ENCODE measurements around the gene KLHL14. TPM values are rescaled to one million over a fixed set of nuclear protein-coding genes. Genes with fewer than 3 reads are reported as not detected.

Gene KLHL14
- total RNA-seq, 4 donors from 2014 or later, result 18.9 to 36.5 (median 29.3) TPM

DNA sequence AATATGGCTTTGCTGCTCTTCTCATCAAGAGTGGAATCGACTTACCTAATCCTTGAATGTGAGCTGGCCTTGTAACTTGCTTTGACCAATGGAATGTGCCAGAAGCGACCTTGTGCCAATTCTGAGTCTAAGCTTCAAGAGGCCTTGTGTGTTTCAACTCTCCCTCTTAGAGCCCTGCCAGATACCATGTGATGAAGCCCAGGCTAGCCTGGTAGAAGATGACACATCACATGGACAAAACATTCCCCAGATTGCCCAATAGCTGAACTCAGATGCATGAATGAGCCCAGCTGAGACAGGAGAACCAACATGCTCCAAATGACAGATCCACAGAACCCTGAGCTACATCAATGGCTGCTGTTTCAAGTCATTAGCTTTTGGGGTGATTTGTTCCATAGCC, 4.2 kb upstream of the KLHL14 start:
- peak overlapping the region; percentile 53 to 75 (median 74) for H3K27ac ChIP-seq
- WGBS, 2 donors, result 42 to 53% methylated on average over 2 of the region's 2 CpGs
- no peaks in the 10 kb centered on the region for H3K9me3 ChIP-seq
- DNase-seq, result peak; percentile 67 to 74
- no peaks in the 10 kb centered on the region for H3K27me3 ChIP-seq
- H3K4me1 ChIP-seq, result peaks cover 23 to 31% of the 10 kb centered on the region in 2 donors
- no peak overlapping the region for H3K4me3 ChIP-seq (replicated peaks in 1 of 3)
- no peaks in the 10 kb centered on the region for H3K36me3 ChIP-seq
- intact Hi-C loops (cut with DNase I), result no loop called here
- TF ChIP-seq, protein P1, sequence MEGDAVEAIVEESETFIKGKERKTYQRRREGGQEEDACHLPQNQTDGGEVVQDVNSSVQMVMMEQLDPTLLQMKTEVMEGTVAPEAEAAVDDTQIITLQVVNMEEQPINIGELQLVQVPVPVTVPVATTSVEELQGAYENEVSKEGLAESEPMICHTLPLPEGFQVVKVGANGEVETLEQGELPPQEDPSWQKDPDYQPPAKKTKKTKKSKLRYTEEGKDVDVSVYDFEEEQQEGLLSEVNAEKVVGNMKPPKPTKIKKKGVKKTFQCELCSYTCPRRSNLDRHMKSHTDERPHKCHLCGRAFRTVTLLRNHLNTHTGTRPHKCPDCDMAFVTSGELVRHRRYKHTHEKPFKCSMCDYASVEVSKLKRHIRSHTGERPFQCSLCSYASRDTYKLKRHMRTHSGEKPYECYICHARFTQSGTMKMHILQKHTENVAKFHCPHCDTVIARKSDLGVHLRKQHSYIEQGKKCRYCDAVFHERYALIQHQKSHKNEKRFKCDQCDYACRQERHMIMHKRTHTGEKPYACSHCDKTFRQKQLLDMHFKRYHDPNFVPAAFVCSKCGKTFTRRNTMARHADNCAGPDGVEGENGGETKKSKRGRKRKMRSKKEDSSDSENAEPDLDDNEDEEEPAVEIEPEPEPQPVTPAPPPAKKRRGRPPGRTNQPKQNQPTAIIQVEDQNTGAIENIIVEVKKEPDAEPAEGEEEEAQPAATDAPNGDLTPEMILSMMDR (IDR thresholded peaks at IDR 0.05), result no peak
- TF ChIP-seq POLR2A (IDR thresholded peaks at IDR 0.05), result no peak

DNA sequence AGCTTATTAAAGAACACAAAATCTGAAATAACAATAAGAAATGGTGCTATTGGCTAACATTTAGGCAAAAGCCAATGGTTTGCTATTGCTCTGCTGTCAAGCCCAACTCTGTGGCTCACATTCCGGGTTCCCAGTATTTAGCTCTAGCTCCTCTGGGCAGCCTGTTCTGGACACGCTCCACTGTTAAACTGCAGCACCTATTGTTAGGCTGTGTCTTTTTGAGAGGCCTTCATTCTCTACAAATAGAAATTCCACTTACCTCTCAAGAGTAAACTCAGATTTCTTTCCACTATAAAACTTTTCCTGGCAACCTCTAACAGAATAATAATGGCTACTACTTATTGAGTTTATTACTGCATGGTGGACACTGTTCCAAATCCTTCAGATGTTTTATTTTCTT, 3.7 kb upstream of the KLHL14 start:
- peak in 1 of 2 donors; percentile 63 for TF ChIP-seq POLR2A (IDR thresholded peaks at IDR 0.05)
- TF ChIP-seq, protein P1 (IDR thresholded peaks at IDR 0.05), result peak in 1 of 6 experiments; percentile 4
- intact Hi-C loops (cut with DNase I), result no loop called here
- Histone ChIP-seq H3K9me3 (no peaks in the 10 kb centered on the region), H3K27me3 (no peaks in the 10 kb centered on the region), H3K4me3 (replicated peaks in 1 of 3) (no peak overlapping the region), H3K36me3 (no peaks in the 10 kb centered on the region), H3K4me1 (peaks cover 23 to 31% of the 10 kb centered on the region in 2 donors), H3K27ac (peak overlapping the region; percentile 74 to 80 (median 75))
- 28 to 44% methylated on average over 2 of the region's 2 CpGs for WGBS, 2 donors
- peak; percentile 78 to 82 for DNase-seq

- Histone ChIP-seq H3K9me3 (no peaks in the 10 kb centered on the region), H3K27ac (peak overlapping the region; percentile 74 to 80 (median 75)), H3K4me3 (replicated peaks in 1 of 3) (no peak overlapping the region), H3K4me1 (peaks cover 27 to 31% of the 10 kb centered on the region in 2 donors), H3K36me3 (no peaks in the 10 kb centered on the region), H3K27me3 (no peaks in the 10 kb centered on the region)
- TF ChIP-seq POLR2A (IDR thresholded peaks at IDR 0.05), result no peak
- TF ChIP-seq, protein P1 (IDR thresholded peaks at IDR 0.05), result no peak
- no peak for DNase-seq
- 76 to 78% methylated on average over 6 of the region's 6 CpGs for WGBS, 2 donors
- intact Hi-C loops (cut with DNase I), result no loop called here
These were observed 2.8 kb upstream of the KLHL14 start for GRCh38 chr18:32775628-32776027.

- H3K27me3 ChIP-seq, result no peaks in the 10 kb centered on the region
These were observed 524 bp upstream of the KLHL14 start for GRCh38 chr18:32773382-32773712.

GRCh38 chr18:32771871-32772580, 797 bp downstream of the KLHL14 start:
- WGBS, 2 donors, result 2% methylated on average over 20 to 26 of the region's 50 CpGs
- peak overlapping the region; percentile 89 to 96 (median 92) for H3K27ac ChIP-seq
- TF ChIP-seq, protein P1 (IDR thresholded peaks at IDR 0.05), result no peak
- TF ChIP-seq POLR2A (IDR thresholded peaks at IDR 0.05), result peak in 1 of 2 donors; percentile 56
- no peaks in the 10 kb centered on the region for H3K9me3 ChIP-seq
- H3K4me3 ChIP-seq (replicated peaks in 1 of 3), result peak overlapping the region; percentile 13 to 69 (median 61)
- intact Hi-C loops (cut with DNase I), result no loop called here
- H3K36me3 ChIP-seq, result no peaks in the 10 kb centered on the region
- H3K4me1 ChIP-seq, result peaks cover 37 to 39% of the 10 kb centered on the region in 2 donors
- DNase-seq, result peak; percentile 71 to 73
- H3K27me3 ChIP-seq, result no peaks in the 10 kb centered on the region

More at GRCh38 chr18:32773382-32773712, 524 bp upstream of the KLHL14 start:
- no peaks in the 10 kb centered on the region for H3K9me3 ChIP-seq
- no peak for DNase-seq
- TF ChIP-seq POLR2A (IDR thresholded peaks at IDR 0.05), result no peak
- TF ChIP-seq, protein P1 (IDR thresholded peaks at IDR 0.05), result no peak
- peak overlapping the region; percentile 89 to 96 (median 92) for H3K27ac ChIP-seq
- H3K4me1 ChIP-seq, result peaks cover 27 to 38% of the 10 kb centered on the region in 2 donors
- no peaks in the 10 kb centered on the region for H3K36me3 ChIP-seq
- intact Hi-C loops (cut with DNase I), result no loop called here
- no peak overlapping the region for H3K4me3 ChIP-seq (replicated peaks in 1 of 3)
